Fibroblast of skin of back (primary cell): ENCODE data around the gene TRPM2.

ENCODE experiments used
- DNase-seq: peaks from one replicate; pipeline ENCODE4 v3.0.0-alpha.2; 2013

TRPM2 gene

GRCh38 chr21:44431300-44431699, 77.9 kb downstream of the TRPM2 start:
- DNase-seq = no peak

DNA sequence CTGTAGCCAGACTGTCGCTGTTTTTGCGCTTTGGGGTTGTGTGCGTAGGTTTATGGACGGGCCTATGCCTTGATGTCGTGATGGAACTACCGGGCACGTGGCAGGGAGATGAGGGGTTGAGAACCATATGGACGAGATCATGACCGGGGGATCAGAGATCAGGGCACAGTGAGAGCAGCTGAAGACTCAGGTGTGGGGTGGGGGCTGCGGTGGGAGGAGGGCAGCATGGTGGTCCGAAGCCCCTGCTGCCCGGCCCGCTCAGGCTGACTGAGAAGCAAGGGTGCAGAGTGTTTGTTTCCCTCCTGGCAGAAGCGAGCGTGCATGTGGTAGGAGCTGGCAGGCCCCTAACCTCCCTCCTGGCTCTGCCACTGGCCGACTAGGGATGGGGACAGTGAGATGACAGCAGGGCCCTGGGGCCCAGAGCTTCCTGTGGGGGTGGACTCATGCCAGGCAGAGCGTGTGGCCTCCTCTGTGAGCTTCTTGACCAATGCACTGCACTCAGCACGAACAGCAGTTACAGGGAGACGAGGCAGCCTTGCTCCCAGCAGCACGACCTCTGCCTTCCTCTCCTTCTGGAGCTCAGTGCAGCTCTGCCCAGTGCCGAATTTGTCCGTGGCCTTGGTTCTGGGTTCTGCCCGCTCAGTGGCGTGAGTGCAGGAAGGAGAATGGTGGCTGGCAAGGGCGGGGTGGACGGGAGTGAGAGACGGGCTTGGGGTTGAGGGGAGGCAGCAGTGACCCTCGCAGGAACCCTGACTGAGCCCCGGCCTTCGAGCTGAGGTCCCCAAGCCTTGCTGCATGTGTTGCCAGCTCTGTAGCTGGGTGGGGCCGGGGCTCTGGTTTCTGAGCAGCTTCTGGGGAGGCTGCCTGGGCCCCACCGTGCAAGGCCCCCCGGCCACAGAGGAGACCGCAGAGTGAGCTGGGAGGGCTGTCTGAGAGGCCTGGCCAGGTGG, 79.7 kb downstream of the TRPM2 start:
- no peak for DNase-seq

GRCh38 chr21:44433791-44434567, 80.6 kb downstream of the TRPM2 start:
- DNase-seq = no peak

- DNase-seq = no peak
These were observed 81.1 kb downstream of the TRPM2 start for GRCh38 chr21:44434568-44434925.

- no peak for DNase-seq
These were observed 81.7 kb downstream of the TRPM2 start for GRCh38 chr21:44434936-44435635.

DNA sequence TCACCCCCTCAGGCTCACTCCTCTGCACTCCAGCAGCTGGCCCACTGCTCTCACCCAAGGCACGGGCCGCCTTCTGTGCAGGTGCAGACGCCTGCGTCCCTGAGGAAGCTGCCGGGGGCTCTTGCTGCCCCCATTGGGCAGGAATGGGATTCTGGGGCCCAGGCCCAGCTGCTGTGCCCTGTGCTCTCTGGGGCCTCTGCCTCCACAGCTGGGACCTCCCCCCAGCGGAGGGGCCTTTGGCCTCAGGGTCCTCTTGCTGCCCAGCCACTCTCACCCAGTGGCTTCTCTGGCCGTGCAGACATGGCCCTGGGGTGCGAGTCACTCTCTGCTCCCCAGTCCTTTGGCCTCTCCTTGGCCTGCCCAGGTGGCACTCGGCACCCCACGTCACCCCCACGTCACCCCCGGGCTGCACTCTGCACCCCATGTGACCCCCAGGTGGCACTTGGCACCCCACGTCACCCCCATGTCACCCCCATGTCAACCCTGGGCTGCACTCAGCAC, 82.7 kb downstream of the TRPM2 start:
- no peak for DNase-seq

DNA sequence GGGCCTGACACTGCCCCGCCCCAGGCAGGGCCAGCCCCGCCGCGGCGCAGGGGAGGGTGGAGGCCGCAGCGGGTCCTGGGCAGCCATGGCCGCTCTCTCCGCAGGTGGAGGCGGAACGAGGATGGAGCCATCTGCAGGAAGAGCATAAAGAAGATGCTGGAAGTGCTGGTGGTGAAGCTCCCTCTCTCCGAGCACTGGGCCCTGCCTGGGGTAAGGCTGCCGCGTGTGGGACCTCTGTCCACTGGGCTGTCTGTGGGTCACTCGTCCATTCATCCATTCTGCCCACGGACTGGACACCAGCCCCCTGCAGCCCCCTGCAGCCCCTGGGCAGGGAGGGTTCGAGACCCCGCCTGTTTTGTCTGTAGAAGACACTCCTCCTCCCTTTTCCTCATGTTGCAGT, 83.5 kb downstream of the TRPM2 start:
- DNase-seq = no peak

DNA sequence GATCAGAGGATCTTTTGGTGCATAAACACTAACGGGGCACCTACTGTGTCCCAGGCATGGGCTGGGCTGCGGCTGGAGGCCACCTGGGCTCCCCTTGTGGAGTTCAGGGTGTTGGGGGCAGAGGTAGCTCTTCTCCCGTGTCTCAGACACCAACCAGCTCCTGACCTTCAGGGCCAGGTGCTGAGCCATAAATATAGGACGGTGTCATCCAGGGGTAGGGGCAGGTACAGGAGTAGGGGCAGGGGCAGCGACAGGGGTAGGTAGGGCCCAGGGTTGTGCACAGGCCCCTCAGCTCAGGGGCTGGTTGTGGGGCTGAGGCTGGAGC, 83.9 kb downstream of the TRPM2 start:
- DNase-seq = no peak

DNA sequence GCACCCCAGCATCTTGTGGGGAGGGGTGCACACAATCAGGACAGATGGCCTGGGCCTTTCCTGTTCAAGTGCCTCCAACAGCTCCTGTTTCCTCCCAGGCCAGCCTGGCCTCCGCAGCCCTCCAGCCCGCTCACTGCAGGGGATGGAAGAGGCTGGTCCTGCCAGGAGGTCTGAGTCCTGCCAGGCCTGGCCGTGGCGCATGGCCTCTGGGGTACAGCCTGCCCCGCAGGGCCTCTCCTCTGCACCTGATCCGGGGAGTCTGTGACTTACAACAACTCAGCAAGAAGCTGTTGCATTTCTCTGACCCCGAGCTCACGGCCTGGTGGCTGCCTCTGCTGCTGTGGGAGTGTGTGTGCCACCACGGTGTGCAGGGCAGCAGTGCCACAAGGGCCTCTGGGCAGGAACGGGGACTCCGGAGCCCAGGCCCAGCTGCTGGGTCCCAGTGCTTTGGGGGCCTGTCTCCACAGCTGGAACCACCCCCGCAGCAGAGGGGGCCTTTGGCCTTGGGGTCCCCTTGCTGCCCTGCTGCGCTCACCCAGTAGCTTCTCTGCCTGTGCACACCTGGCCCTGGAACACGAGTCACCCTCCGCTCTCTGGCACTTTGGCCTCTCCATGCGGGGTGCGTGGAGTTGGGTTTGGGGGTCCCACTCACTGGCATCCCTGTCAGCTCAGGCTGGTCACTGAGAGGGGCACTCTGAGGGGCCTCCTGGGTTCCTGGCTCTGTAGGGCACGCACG, 84.4 kb downstream of the TRPM2 start:
- DNase-seq = no peak

GRCh38 chr21:44438531-44439210, 85.2 kb downstream of the TRPM2 start:
- no peak for DNase-seq

DNA sequence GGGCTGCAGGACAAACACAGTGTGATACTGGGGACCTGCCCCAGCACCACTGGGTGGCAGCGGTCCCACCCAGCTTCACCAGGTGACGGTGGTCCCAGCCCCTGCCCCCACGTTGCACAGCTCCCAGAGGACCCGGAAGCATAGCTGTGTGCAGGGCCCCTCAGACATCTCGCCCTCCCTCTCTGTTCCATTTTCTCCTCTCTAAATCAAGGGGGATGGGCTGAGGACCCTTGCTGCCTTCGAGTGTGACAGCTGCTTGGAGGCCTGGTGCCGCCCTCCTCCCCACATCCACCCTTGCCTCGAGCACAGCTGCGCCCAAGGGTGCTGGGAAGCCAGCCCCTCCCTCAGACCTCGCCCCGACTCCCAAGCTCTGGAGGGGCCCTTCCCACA, 85.8 kb downstream of the TRPM2 start:
- DNase-seq = no peak

GRCh38 chr21:44440241-44441040, 87.0 kb downstream of the TRPM2 start:
- no peak for DNase-seq

DNA sequence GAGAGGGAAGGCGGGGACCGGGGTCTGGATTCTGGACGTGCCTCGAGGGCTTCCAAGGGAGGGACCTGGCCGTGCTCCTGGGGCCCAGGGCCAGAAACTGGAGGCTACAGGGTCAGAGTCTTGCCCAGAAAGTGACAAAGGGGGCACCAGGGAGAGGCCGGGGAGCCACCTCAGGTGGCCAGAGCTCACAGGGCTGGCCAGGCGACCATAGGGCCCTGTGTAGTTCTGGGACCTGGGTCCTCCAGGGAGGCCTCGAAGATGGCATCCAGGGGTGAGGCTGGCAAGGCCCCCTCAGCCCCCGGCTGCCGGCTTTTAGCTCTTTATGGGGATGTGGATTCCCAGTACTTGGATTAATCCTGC, 87.6 kb downstream of the TRPM2 start:
- DNase-seq = no peak

DNA sequence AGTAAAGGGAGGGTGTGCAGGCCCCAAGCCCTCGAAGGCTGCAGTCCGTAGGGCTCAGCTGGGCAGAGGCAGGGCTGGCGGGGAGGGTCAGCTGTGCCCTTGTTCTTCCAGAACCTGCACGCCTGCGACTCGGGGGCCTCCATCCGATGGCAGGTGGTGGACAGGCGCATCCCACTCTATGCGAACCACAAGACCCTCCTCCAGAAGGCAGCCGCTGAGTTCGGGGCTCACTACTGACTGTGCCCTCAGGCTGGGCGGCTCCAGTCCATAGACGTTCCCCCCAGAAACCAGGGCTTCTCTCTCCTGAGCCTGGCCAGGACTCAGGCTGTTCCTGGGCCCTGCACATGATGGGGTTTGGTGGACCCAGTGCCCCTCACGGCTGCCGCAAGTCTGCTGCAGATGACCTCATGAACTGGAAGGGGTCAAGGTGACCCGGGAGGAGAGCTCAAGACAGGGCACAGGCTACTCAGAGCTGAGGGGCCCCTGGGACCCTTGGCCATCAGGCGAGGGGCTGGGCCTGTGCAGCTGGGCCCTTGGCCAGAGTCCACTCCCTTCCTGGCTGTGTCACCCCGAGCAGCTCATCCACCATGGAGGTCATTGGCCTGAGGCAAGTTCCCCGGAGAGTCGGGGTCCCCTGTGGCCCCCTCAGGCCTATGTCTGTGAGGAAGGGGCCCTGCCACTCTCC, 88.3 kb downstream of the TRPM2 start:
- no peak for DNase-seq

DNA sequence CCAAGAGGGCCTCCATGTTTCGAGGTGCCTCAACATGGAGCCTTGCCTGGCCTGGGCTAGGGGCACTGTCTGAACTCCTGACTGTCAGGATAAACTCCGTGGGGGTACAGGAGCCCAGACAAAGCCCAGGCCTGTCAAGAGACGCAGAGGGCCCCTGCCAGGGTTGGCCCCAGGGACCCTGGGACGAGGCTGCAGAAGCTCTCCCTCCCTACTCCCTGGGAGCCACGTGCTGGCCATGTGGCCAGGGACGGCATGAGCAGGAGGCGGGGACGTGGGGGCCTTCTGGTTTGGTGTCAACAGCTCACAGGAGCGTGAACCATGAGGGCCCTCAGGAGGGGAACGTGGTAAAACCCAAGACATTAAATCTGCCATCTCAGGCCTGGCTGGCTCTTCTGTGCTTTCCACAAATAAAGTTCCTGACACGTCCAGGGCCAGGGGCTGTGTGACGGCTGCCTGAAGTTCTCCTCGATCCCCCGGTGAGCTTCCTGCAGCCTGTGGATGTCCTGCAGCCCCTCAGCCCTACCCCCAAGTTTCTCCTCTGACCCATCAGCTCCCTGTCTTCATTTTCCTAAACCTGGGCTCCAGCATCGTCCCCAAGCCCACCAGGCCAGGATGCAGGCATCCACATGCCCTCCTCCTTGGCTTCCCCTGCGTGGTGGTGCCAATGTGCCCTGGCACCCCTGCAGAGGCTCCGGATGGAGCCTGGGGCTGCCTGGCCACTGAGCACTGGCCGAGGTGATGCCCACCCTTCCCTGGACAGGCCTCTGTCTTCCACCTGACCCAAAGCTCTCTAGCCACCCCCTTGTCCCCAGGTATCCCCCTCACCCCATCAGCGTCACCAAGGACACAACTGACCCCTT, 89.1 kb downstream of the TRPM2 start:
- no peak for DNase-seq

- DNase-seq = no peak
These were observed 90.0 kb downstream of the TRPM2 start for GRCh38 chr21:44443291-44443890.

DNA sequence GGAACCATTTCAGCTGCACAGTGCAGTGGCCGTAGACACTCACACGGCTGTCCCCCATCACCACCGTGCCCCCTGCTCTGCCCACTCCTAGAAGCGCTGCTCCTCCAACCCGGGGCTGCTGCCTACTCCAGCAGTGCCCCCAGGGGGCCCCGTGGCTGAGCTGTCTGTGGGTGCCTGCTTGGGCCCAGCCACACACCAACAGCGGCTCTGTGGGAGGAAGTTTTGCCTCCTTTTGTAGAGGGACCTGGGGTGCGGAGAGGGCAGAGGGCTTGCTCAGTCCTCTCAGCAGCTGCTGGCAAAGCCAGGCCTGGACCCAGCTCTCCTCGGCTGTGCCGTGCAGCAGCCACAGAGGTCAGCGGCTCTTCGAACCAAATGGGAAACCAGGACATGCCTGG, 90.5 kb downstream of the TRPM2 start:
- DNase-seq = no peak

- no peak for DNase-seq
These were observed 91.0 kb downstream of the TRPM2 start for GRCh38 chr21:44444286-44444931.
